Endodermal cell (in vitro differentiated cells): ENCODE results near the gene TRAIP. TPM values are rescaled to one million over a fixed set of nuclear protein-coding genes. Genes with fewer than 3 reads are reported as not detected.

Experiments used
- DNase-seq: peaks from one replicate; pipeline ENCODE4 v3.0.0-alpha.2; 2017
- H3K27ac ChIP-seq: 2 replicates; pipeline ENCODE4 v1.5.1; 2013; ENCODE audit warnings: mild to moderate bottlenecking, low read depth, low read length, moderate library complexity
- H3K27me3 ChIP-seq: 2 replicates; pipeline ENCODE4 v1.6.1; 2013; ENCODE audit warnings: mild to moderate bottlenecking, low read length, moderate library complexity; ENCODE audit not compliant: insufficient read depth, control insufficient read depth, poor library complexity, severe bottlenecking
- H3K36me3 ChIP-seq: 2 replicates; pipeline ENCODE4 v1.7.0; 2013; ENCODE audit warnings: mild to moderate bottlenecking, low read length, moderate library complexity; ENCODE audit not compliant: control insufficient read depth, insufficient read depth
- H3K4me1 ChIP-seq: one replicate; pipeline ENCODE4 v1.7.0; 2013; ENCODE audit warnings: low read length; ENCODE audit not compliant: control insufficient read depth, insufficient read depth
- H3K4me3 ChIP-seq: 2 replicates; pipeline ENCODE4 v1.5.1; 2013; ENCODE audit warnings: mild to moderate bottlenecking, low read length, moderate library complexity
- H3K9ac ChIP-seq: 2 replicates; pipeline ENCODE4 v1.6.1; 2013; ENCODE audit warnings: mild to moderate bottlenecking, low read length, moderate library complexity; ENCODE audit not compliant: poor library complexity, severe bottlenecking; ENCODE audit errors: extremely low read depth
- H3K9me3 ChIP-seq: 2 replicates; pipeline ENCODE4 v1.6.1; 2013; ENCODE audit warnings: mild to moderate bottlenecking, low read length, moderate library complexity; ENCODE audit not compliant: control insufficient read depth
- H3K27ac Mint-ChIP-seq: 2 replicates; pipeline ENCODE4 v1.8.0; 2020; ENCODE audit warnings: mixed read lengths
- H3K27me3 Mint-ChIP-seq: 2 replicates; pipeline ENCODE4 v1.8.0; 2021; ENCODE audit warnings: mild to moderate bottlenecking, mixed read lengths; ENCODE audit not compliant: insufficient read depth
- H3K36me3 Mint-ChIP-seq: 2 replicates; pipeline ENCODE4 v1.8.0; 2020; ENCODE audit warnings: low read depth, mixed read lengths
- H3K4me1 Mint-ChIP-seq: 2 replicates; pipeline ENCODE4 v1.8.0; 2020; ENCODE audit warnings: mixed read lengths
- H3K4me3 Mint-ChIP-seq: 2 replicates; pipeline ENCODE4 v1.8.0; 2020; ENCODE audit warnings: mild to moderate bottlenecking, moderate library complexity, mixed read lengths
- H3K9me3 Mint-ChIP-seq: 2 replicates; pipeline ENCODE4 v1.8.0; 2020; ENCODE audit warnings: mild to moderate bottlenecking, mixed read lengths
- CTCF ChIP-seq: fragments of 200-600 bp; sonication (generic); conservative IDR thresholded peaks from 2 replicates; pipeline ENCODE4 v1.5.0; 2021; ENCODE audit warnings: antibody characterized with exemption, mild to moderate bottlenecking
- WGBS, 2 experiments: methylation state at CpG; one replicate each; pipeline versions ENCODE4 v1.1.5 to v1.1.7; 2013; ENCODE audit warnings: missing lambda C conversion rate in 2 of 2, mixed read lengths in 1 of 2; ENCODE audit not compliant: insufficient coverage in 1 of 2, insufficient read length in 1 of 2; 5-methylcytosine and 5-hydroxymethylcytosine counted together
- total RNA-seq, 2 donors: library from RNA; stranded (reverse); fragmentation: NEBNext Ultra II Directional in 1 of 2; extraction: Animal tissue kit (Norgen Biotek cat#: 25700) in 1 of 2; gene quantifications; 2 replicates in 1 of 2; 3 replicates in 1 of 2; pipeline ENCODE4 v1.2.1, GENCODE V29; 2021

TRAIP gene
- total RNA-seq, 2 donors from 2014 or later, result 22.3 to 32.8 TPM

GRCh38 chr3:49902511-49903345, 46.4 kb upstream of the TRAIP start:
- H3K27ac Mint-ChIP-seq, result no peak overlapping the region
- WGBS, 2 experiments, result 94 to 96% methylated on average over 38 to 44 of the region's 44 CpGs
- H3K4me3 Mint-ChIP-seq, result peak overlapping the region; percentile 45
- no peaks in the 10 kb centered on the region for H3K27me3 ChIP-seq
- H3K9ac ChIP-seq, result no peak overlapping the region
- no peaks in the 10 kb centered on the region for H3K36me3 Mint-ChIP-seq
- H3K4me3 ChIP-seq, result no peak overlapping the region
- no peaks in the 10 kb centered on the region for H3K9me3 Mint-ChIP-seq
- peaks cover 3% of the 10 kb centered on the region for H3K27me3 Mint-ChIP-seq
- TF ChIP-seq CTCF, result no peak
- H3K27ac ChIP-seq, result no peak overlapping the region
- no peak for DNase-seq
- peaks cover 6% of the 10 kb centered on the region for H3K4me1 ChIP-seq
- no peaks in the 10 kb centered on the region for H3K9me3 ChIP-seq
- peaks cover 16% of the 10 kb centered on the region for H3K4me1 Mint-ChIP-seq
- no peaks in the 10 kb centered on the region for H3K36me3 ChIP-seq

GRCh38 chr3:49901366-49902339, 45.3 kb upstream of the TRAIP start:
- Mint-ChIP-seq H3K27ac (no peak overlapping the region), H3K27me3 (peaks cover 3% of the 10 kb centered on the region), H3K36me3 (no peaks in the 10 kb centered on the region), H3K4me3 (no peak overlapping the region), H3K4me1 (peaks cover 10% of the 10 kb centered on the region), H3K9me3 (no peaks in the 10 kb centered on the region)
- 86 to 96% methylated on average over 3 to 8 of the region's 11 CpGs for WGBS, 2 experiments
- Histone ChIP-seq H3K9me3 (no peaks in the 10 kb centered on the region), H3K9ac (no peak overlapping the region), H3K36me3 (no peaks in the 10 kb centered on the region), H3K27ac (no peak overlapping the region), H3K27me3 (no peaks in the 10 kb centered on the region), H3K4me3 (no peak overlapping the region), H3K4me1 (peaks cover 3% of the 10 kb centered on the region)
- TF ChIP-seq CTCF, result no peak
- DNase-seq, result no peak

DNA sequence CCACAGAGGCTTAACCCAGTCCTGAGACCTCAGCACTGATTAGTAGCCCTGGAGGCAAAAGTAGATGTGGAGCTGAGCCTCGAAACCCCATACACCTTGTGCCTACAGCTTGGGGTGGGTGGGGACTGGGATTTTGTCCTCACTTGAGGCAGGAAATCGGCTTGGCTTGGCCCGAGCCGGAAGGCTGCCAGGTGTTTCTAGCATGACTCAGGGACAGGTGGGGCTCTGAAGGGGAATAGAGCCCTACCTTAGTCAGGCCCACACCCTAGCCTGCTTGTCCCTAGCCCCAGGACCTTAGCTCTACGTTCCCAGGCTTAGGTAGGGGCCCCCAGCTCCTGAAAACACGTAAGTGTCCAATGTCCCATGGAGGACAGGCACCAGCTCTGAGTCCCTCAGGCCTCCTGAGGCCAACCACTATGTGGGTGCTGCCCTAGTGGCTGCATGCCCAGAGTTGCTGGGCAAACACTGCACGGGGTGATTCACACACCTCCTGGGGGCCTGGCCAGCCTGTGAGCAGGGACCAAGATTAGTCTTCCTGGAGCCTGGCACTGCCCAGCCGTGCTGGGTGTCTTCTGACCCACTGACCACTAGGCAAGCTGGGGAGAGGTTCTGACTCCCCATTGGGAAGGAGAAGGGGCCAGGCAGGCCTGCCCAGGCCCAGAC, 44.3 kb upstream of the TRAIP start:
- no peak overlapping the region for H3K27ac ChIP-seq
- Mint-ChIP-seq H3K4me3 (no peak overlapping the region), H3K27ac (no peak overlapping the region), H3K27me3 (peaks cover 3% of the 10 kb centered on the region), H3K9me3 (no peaks in the 10 kb centered on the region), H3K4me1 (peaks cover 3% of the 10 kb centered on the region), H3K36me3 (no peaks in the 10 kb centered on the region)
- H3K4me1 ChIP-seq, result no peaks in the 10 kb centered on the region
- no peak for DNase-seq
- H3K9ac ChIP-seq, result no peak overlapping the region
- no peak for TF ChIP-seq CTCF
- no peak overlapping the region for H3K4me3 ChIP-seq
- WGBS, 2 experiments, result 85 to 89% methylated on average over 5 to 8 of the region's 8 CpGs
- H3K36me3 ChIP-seq, result no peaks in the 10 kb centered on the region
- no peaks in the 10 kb centered on the region for H3K9me3 ChIP-seq
- no peaks in the 10 kb centered on the region for H3K27me3 ChIP-seq
